ENCODE results near the gene BMP3. TPM values are rescaled to one million over a fixed set of nuclear protein-coding genes. Genes with fewer than 3 reads are reported as not detected.

The BMP3 gene
- total RNA-seq, 2 donors from 2014 or later, result 0.11 to 0.13 TPM

GRCh38 chr4:81030981-81031791 lies 678 bp downstream of the BMP3 start:
- no peak for TF ChIP-seq CTCF (conservative IDR thresholded peaks at IDR 0.05)
- 0% methylated on average over 61 to 77 of the region's 77 CpGs for WGBS, 2 experiments (ENCODE audit: insufficient coverage in 1 of 2, insufficient read length in 1 of 2)
- no peaks in the 10 kb centered on the region for H3K9me3 Mint-ChIP-seq
- DNase-seq, result peak; percentile 81
- no peak overlapping the region for H3K27ac Mint-ChIP-seq
- peaks cover 25% of the 10 kb centered on the region for H3K4me1 Mint-ChIP-seq
- Histone ChIP-seq H3K9ac (ENCODE audit: extremely low read depth, low read length, poor library complexity, severe bottlenecking) (no peak overlapping the region), H3K9me3 (ENCODE audit: control insufficient read depth, low read length) (no peaks in the 10 kb centered on the region), H3K4me1 (ENCODE audit: control insufficient read depth, insufficient read depth, low read length) (no peaks in the 10 kb centered on the region), H3K4me3 (ENCODE audit: low read length) (peak overlapping the region; percentile 82), H3K27ac (ENCODE audit: low read depth, low read length) (no peak overlapping the region), H3K27me3 (ENCODE audit: control insufficient read depth, insufficient read depth, low read length, poor library complexity, severe bottlenecking) (peaks cover 90% of the 10 kb centered on the region), H3K36me3 (ENCODE audit: control insufficient read depth, insufficient read depth, low read length) (no peaks in the 10 kb centered on the region)
- peaks cover 85% of the 10 kb centered on the region for H3K27me3 Mint-ChIP-seq (ENCODE audit: insufficient read depth)
- no peaks in the 10 kb centered on the region for H3K36me3 Mint-ChIP-seq (ENCODE audit: low read depth)
- peak overlapping the region; percentile 72 for H3K4me3 Mint-ChIP-seq

- H3K36me3 ChIP-seq (ENCODE audit: control insufficient read depth, insufficient read depth, low read length), result no peaks in the 10 kb centered on the region
- H3K27me3 Mint-ChIP-seq (ENCODE audit: insufficient read depth), result peaks cover 77% of the 10 kb centered on the region
- H3K36me3 Mint-ChIP-seq (ENCODE audit: low read depth), result no peaks in the 10 kb centered on the region
- peaks cover 25% of the 10 kb centered on the region for H3K4me1 Mint-ChIP-seq
- no peaks in the 10 kb centered on the region for H3K4me1 ChIP-seq (ENCODE audit: control insufficient read depth, insufficient read depth, low read length)
- TF ChIP-seq CTCF (conservative IDR thresholded peaks at IDR 0.05), result no peak
- no peak overlapping the region for H3K27ac ChIP-seq (ENCODE audit: low read depth, low read length)
- no peak overlapping the region for H3K27ac Mint-ChIP-seq
- 2 to 7% methylated on average over 6 to 15 of the region's 15 CpGs for WGBS, 2 experiments (ENCODE audit: insufficient coverage in 1 of 2, insufficient read length in 1 of 2)
- H3K9me3 Mint-ChIP-seq, result no peaks in the 10 kb centered on the region
- peak overlapping the region; percentile 72 for H3K4me3 Mint-ChIP-seq
- no peak overlapping the region for H3K9ac ChIP-seq (ENCODE audit: extremely low read depth, low read length, poor library complexity, severe bottlenecking)
- H3K4me3 ChIP-seq (ENCODE audit: low read length), result peak overlapping the region; percentile 82
- DNase-seq, result peak; percentile 44
- H3K9me3 ChIP-seq (ENCODE audit: control insufficient read depth, low read length), result no peaks in the 10 kb centered on the region
- H3K27me3 ChIP-seq (ENCODE audit: control insufficient read depth, insufficient read depth, low read length, poor library complexity, severe bottlenecking), result peaks cover 89% of the 10 kb centered on the region
Measured at GRCh38 chr4:81031796-81032551, 1.5 kb downstream of the BMP3 start.

GRCh38 chr4:81032771-81033684 lies 2.5 kb downstream of the BMP3 start:
- no peak overlapping the region for H3K27ac Mint-ChIP-seq
- no peaks in the 10 kb centered on the region for H3K9me3 Mint-ChIP-seq
- H3K36me3 ChIP-seq (ENCODE audit: control insufficient read depth, insufficient read depth, low read length), result no peaks in the 10 kb centered on the region
- H3K27ac ChIP-seq (ENCODE audit: low read depth, low read length), result no peak overlapping the region
- no peak overlapping the region for H3K4me3 Mint-ChIP-seq
- WGBS, 2 experiments (ENCODE audit: insufficient coverage in 1 of 2, insufficient read length in 1 of 2), result 74 to 100% methylated on average over 3 to 4 of the region's 4 CpGs
- no peaks in the 10 kb centered on the region for H3K9me3 ChIP-seq (ENCODE audit: control insufficient read depth, low read length)
- no peak overlapping the region for H3K4me3 ChIP-seq (ENCODE audit: low read length)
- no peaks in the 10 kb centered on the region for H3K4me1 ChIP-seq (ENCODE audit: control insufficient read depth, insufficient read depth, low read length)
- H3K36me3 Mint-ChIP-seq (ENCODE audit: low read depth), result no peaks in the 10 kb centered on the region
- peaks cover 78% of the 10 kb centered on the region for H3K27me3 ChIP-seq (ENCODE audit: control insufficient read depth, insufficient read depth, low read length, poor library complexity, severe bottlenecking)
- DNase-seq, result no peak
- H3K4me1 Mint-ChIP-seq, result peaks cover 25% of the 10 kb centered on the region
- no peak for TF ChIP-seq CTCF (conservative IDR thresholded peaks at IDR 0.05)
- H3K9ac ChIP-seq (ENCODE audit: extremely low read depth, low read length, poor library complexity, severe bottlenecking), result no peak overlapping the region
- peaks cover 71% of the 10 kb centered on the region for H3K27me3 Mint-ChIP-seq (ENCODE audit: insufficient read depth)

Measured in endodermal cell (in vitro differentiated cells).